ENCODE results near the gene PROZ. TPM values are rescaled to one million over a fixed set of nuclear protein-coding genes. Genes with fewer than 3 reads are reported as not detected.

The PROZ gene
- total and polyA plus RNA-seq, 5 donors from 2014 or later, result 0.15 TPM; not detected in 3

- ATAC-seq (ENCODE audit: low read depth in 2 of 2) (no peak), DNase-seq (no peak)
- H3K27me3 Mint-ChIP-seq, result no peaks in the 10 kb centered on the region
- H3K4me1 Mint-ChIP-seq, result peaks cover 2 to 29% (median 16%) of the 10 kb centered on the region in 4 donors
- peaks cover 0 to 7% (median 0%) of the 10 kb centered on the region in 7 donors for H3K9me3 Mint-ChIP-seq
- Histone ChIP-seq H3K9me3 (ENCODE audit: control insufficient read depth in 2 of 2, low read length in 2 of 2) (peaks cover 0 to 1% of the 10 kb centered on the region in 2 experiments), H3K36me3 (ENCODE audit: control insufficient read depth, insufficient read depth, low read length) (peaks cover 2% of the 10 kb centered on the region), H3K4me3 (ENCODE audit: low read depth, low read length) (no peak overlapping the region), H3K27ac (ENCODE audit: insufficient read depth, low read length, poor library complexity, severe bottlenecking) (no peak overlapping the region), H3K4me1 (ENCODE audit: control insufficient read depth, insufficient read depth, low read length, poor library complexity, severe bottlenecking) (peaks cover 11% of the 10 kb centered on the region), H3K27me3 (ENCODE audit: control insufficient read depth, insufficient read depth, low read length) (no peaks in the 10 kb centered on the region)
- peaks cover 22% of the 10 kb centered on the region for H3K36me3 Mint-ChIP-seq
- peak overlapping the region in 2 of 3 donors; percentile 12 to 57 for H3K27ac Mint-ChIP-seq
- H3K4me3 Mint-ChIP-seq, result no peak overlapping the region
Measured at GRCh38 chr13:113166266-113166665, 7.8 kb downstream of the PROZ start.

- ATAC-seq (ENCODE audit: low read depth in 2 of 2) (no peak), DNase-seq (no peak)
- Histone ChIP-seq H3K36me3 (ENCODE audit: control insufficient read depth, insufficient read depth, low read length) (peaks cover 2% of the 10 kb centered on the region), H3K4me3 (ENCODE audit: low read depth, low read length) (no peak overlapping the region), H3K9me3 (ENCODE audit: control insufficient read depth in 2 of 2, low read length in 2 of 2) (peaks cover 0 to 1% of the 10 kb centered on the region in 2 experiments), H3K27ac (ENCODE audit: insufficient read depth, low read length, poor library complexity, severe bottlenecking) (no peak overlapping the region), H3K27me3 (ENCODE audit: control insufficient read depth, insufficient read depth, low read length) (no peaks in the 10 kb centered on the region), H3K4me1 (ENCODE audit: control insufficient read depth, insufficient read depth, low read length, poor library complexity, severe bottlenecking) (peaks cover 7% of the 10 kb centered on the region)
- H3K27ac Mint-ChIP-seq, result no peak overlapping the region
- no peak overlapping the region for H3K4me3 Mint-ChIP-seq
- peaks cover 22% of the 10 kb centered on the region for H3K36me3 Mint-ChIP-seq
- H3K27me3 Mint-ChIP-seq, result no peaks in the 10 kb centered on the region
- peaks cover 0 to 7% (median 0%) of the 10 kb centered on the region in 7 donors for H3K9me3 Mint-ChIP-seq
- H3K4me1 Mint-ChIP-seq, result peaks cover 0 to 29% (median 16%) of the 10 kb centered on the region in 4 donors
Measured at GRCh38 chr13:113166681-113167080, 8.2 kb downstream of the PROZ start.

GRCh38 chr13:113167155-113167554, 8.7 kb downstream of the PROZ start:
- peaks cover 0 to 29% (median 16%) of the 10 kb centered on the region in 4 donors for H3K4me1 Mint-ChIP-seq
- no peak overlapping the region for H3K4me3 Mint-ChIP-seq

DNA sequence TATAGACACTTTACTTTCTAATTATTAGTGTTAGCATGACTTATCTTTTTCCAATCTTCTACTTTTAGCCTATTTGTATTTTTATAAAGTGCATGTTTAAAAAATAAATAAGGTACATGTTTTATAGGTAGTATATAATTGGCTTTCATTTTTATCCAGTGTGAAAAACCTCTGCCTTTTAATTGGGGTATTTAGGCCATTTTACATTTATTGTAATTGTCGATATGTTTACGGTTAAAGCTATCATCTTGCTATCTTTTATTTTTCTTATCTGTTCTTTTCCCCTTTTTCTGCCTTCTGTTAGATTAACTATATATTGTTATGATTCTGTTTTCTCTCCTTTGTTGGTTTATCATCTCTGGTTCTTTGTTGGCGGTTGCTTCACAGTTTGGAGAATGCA, 9.1 kb downstream of the PROZ start:
- Histone ChIP-seq H3K27ac (ENCODE audit: insufficient read depth, low read length, poor library complexity, severe bottlenecking) (no peak overlapping the region), H3K27me3 (ENCODE audit: control insufficient read depth, insufficient read depth, low read length) (no peaks in the 10 kb centered on the region), H3K36me3 (ENCODE audit: control insufficient read depth, insufficient read depth, low read length) (peaks cover 2% of the 10 kb centered on the region), H3K4me3 (ENCODE audit: low read depth, low read length) (no peak overlapping the region), H3K4me1 (ENCODE audit: control insufficient read depth, insufficient read depth, low read length, poor library complexity, severe bottlenecking) (peaks cover 7% of the 10 kb centered on the region), H3K9me3 (ENCODE audit: control insufficient read depth in 2 of 2, low read length in 2 of 2) (peaks cover 0 to 1% of the 10 kb centered on the region in 2 experiments)
- H3K27ac Mint-ChIP-seq, result no peak overlapping the region
- H3K9me3 Mint-ChIP-seq, result peaks cover 0 to 7% (median 0%) of the 10 kb centered on the region in 7 donors
- ATAC-seq (ENCODE audit: low read depth in 2 of 2), result no peak
- no peak overlapping the region for H3K4me3 Mint-ChIP-seq
- H3K36me3 Mint-ChIP-seq, result peaks cover 22% of the 10 kb centered on the region
- peaks cover 0 to 29% (median 16%) of the 10 kb centered on the region in 4 donors for H3K4me1 Mint-ChIP-seq
- no peaks in the 10 kb centered on the region for H3K27me3 Mint-ChIP-seq
- DNase-seq, result no peak

More at GRCh38 chr13:113167155-113167554, 8.7 kb downstream of the PROZ start:
- ATAC-seq (ENCODE audit: low read depth in 2 of 2) (no peak), DNase-seq (no peak)
- Histone ChIP-seq H3K27me3 (ENCODE audit: control insufficient read depth, insufficient read depth, low read length) (no peaks in the 10 kb centered on the region), H3K36me3 (ENCODE audit: control insufficient read depth, insufficient read depth, low read length) (peaks cover 2% of the 10 kb centered on the region), H3K27ac (ENCODE audit: insufficient read depth, low read length, poor library complexity, severe bottlenecking) (no peak overlapping the region), H3K9me3 (ENCODE audit: control insufficient read depth in 2 of 2, low read length in 2 of 2) (peaks cover 0 to 1% of the 10 kb centered on the region in 2 experiments), H3K4me3 (ENCODE audit: low read depth, low read length) (no peak overlapping the region), H3K4me1 (ENCODE audit: control insufficient read depth, insufficient read depth, low read length, poor library complexity, severe bottlenecking) (peaks cover 7% of the 10 kb centered on the region)
- H3K36me3 Mint-ChIP-seq, result peaks cover 22% of the 10 kb centered on the region
- no peaks in the 10 kb centered on the region for H3K27me3 Mint-ChIP-seq
- H3K9me3 Mint-ChIP-seq, result peaks cover 0 to 7% (median 0%) of the 10 kb centered on the region in 7 donors
- no peak overlapping the region for H3K27ac Mint-ChIP-seq

DNA sequence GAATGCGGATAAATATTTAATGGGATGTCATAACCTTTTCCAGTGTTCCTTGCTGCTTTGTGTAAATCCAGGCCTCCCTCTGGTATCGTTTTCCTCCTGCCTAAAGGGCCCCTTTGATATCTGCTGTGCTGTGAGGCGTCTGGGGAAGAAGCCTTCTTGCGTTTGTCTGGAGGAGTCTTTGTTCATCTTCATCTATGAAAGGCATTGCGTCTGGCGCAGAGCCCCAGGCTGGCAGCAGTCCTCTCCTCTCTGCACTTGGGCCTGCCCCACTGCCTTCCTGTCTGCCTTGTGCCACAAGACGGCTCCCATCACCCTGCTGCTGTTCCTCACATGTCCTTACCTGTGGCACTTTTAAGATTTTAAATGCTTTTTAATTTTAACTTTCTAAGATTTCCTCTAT, 9.8 kb downstream of the PROZ start:
- ATAC-seq (ENCODE audit: low read depth in 2 of 2) (no peak), DNase-seq (no peak)
- Histone ChIP-seq H3K27me3 (ENCODE audit: control insufficient read depth, insufficient read depth, low read length) (no peaks in the 10 kb centered on the region), H3K9me3 (ENCODE audit: control insufficient read depth in 2 of 2, low read length in 2 of 2) (peaks cover 0 to 1% of the 10 kb centered on the region in 2 experiments), H3K4me3 (ENCODE audit: low read depth, low read length) (no peak overlapping the region), H3K4me1 (ENCODE audit: control insufficient read depth, insufficient read depth, low read length, poor library complexity, severe bottlenecking) (peaks cover 7% of the 10 kb centered on the region), H3K27ac (ENCODE audit: insufficient read depth, low read length, poor library complexity, severe bottlenecking) (no peak overlapping the region), H3K36me3 (ENCODE audit: control insufficient read depth, insufficient read depth, low read length) (peaks cover 2% of the 10 kb centered on the region)
- Mint-ChIP-seq H3K36me3 (peaks cover 22% of the 10 kb centered on the region), H3K9me3 (peaks cover 0 to 7% (median 0%) of the 10 kb centered on the region in 7 donors), H3K27ac (peak overlapping the region in 1 of 3 donors; percentile 72), H3K27me3 (no peaks in the 10 kb centered on the region), H3K4me3 (no peak overlapping the region), H3K4me1 (peaks cover 0 to 26% (median 15%) of the 10 kb centered on the region in 4 donors)

GRCh38 chr13:113169277-113170272, 11.1 kb downstream of the PROZ start:
- Mint-ChIP-seq H3K4me3 (no peak overlapping the region), H3K4me1 (peaks cover 0 to 19% (median 12%) of the 10 kb centered on the region in 4 donors), H3K36me3 (peaks cover 27% of the 10 kb centered on the region), H3K27me3 (no peaks in the 10 kb centered on the region), H3K9me3 (peaks cover 0 to 7% (median 0%) of the 10 kb centered on the region in 7 donors), H3K27ac (peak overlapping the region in 1 of 3 donors; percentile 1)
- no peak overlapping the region for H3K4me3 ChIP-seq (ENCODE audit: low read depth, low read length)
- H3K36me3 ChIP-seq (ENCODE audit: control insufficient read depth, insufficient read depth, low read length), result peaks cover 2% of the 10 kb centered on the region
- no peaks in the 10 kb centered on the region for H3K27me3 ChIP-seq (ENCODE audit: control insufficient read depth, insufficient read depth, low read length)
- H3K4me1 ChIP-seq (ENCODE audit: control insufficient read depth, insufficient read depth, low read length, poor library complexity, severe bottlenecking), result peaks cover 7% of the 10 kb centered on the region
- no peak for ATAC-seq (ENCODE audit: low read depth in 2 of 2)
- peaks cover 0 to 1% of the 10 kb centered on the region in 2 experiments for H3K9me3 ChIP-seq (ENCODE audit: control insufficient read depth in 2 of 2, low read length in 2 of 2)
- DNase-seq, result no peak
- H3K27ac ChIP-seq (ENCODE audit: insufficient read depth, low read length, poor library complexity, severe bottlenecking), result no peak overlapping the region

- Mint-ChIP-seq H3K4me3 (peak overlapping the region in 1 of 4 donors; percentile 73), H3K4me1 (peaks cover 0 to 14% (median 9%) of the 10 kb centered on the region in 4 donors), H3K36me3 (peaks cover 32% of the 10 kb centered on the region), H3K27me3 (no peaks in the 10 kb centered on the region), H3K9me3 (peaks cover 0 to 7% (median 0%) of the 10 kb centered on the region in 7 donors), H3K27ac (no peak overlapping the region)
- Histone ChIP-seq H3K27ac (ENCODE audit: insufficient read depth, low read length, poor library complexity, severe bottlenecking) (no peak overlapping the region), H3K4me1 (ENCODE audit: control insufficient read depth, insufficient read depth, low read length, poor library complexity, severe bottlenecking) (peaks cover 7% of the 10 kb centered on the region), H3K4me3 (ENCODE audit: low read depth, low read length) (no peak overlapping the region), H3K27me3 (ENCODE audit: control insufficient read depth, insufficient read depth, low read length) (no peaks in the 10 kb centered on the region), H3K36me3 (ENCODE audit: control insufficient read depth, insufficient read depth, low read length) (peaks cover 7% of the 10 kb centered on the region), H3K9me3 (ENCODE audit: control insufficient read depth in 2 of 2, low read length in 2 of 2) (peaks cover 0 to 1% of the 10 kb centered on the region in 2 experiments)
- DNase-seq, result no peak
- no peak for ATAC-seq (ENCODE audit: low read depth in 2 of 2)
Measured at GRCh38 chr13:113170511-113170910, 12.1 kb downstream of the PROZ start.
